ENCODE measurements around the gene GEN1. TPM values are rescaled to one million over a fixed set of nuclear protein-coding genes. Genes with fewer than 3 reads are reported as not detected.
"Not testable (repeated sequence)": the region's sequence is repeated elsewhere in the genome, so short reads cannot be mapped to it uniquely, and the experiment has no call there.

The GEN1 gene
- total RNA-seq, 2 donors from 2014 or later = 3.1 to 3.5 TPM

- intact Hi-C loops (cut with DNase I) = no loop called here
- DNase-seq (ENCODE audit: low spot score) = no peak
Measured at GRCh38 chr2:17816396-17817245, 62.7 kb downstream of the GEN1 start, which contains the start of gene MSGN1. TSS of gene MSGN1 (plus strand) at chr2:17816460. CDS start at chr2:17816519, 59 bp downstream.

- intact Hi-C loops (cut with DNase I) = no loop called here
- no peak for DNase-seq (ENCODE audit: low spot score)
Measured at GRCh38 chr2:17818235-17818815, 64.4 kb downstream of the GEN1 start.

- intact Hi-C loops (cut with DNase I) = no loop called here
- DNase-seq (ENCODE audit: low spot score) = no peak
Measured at GRCh38 chr2:17821080-17821479, 67.1 kb downstream of the GEN1 start.

GRCh38 chr2:17821535-17822444, 67.9 kb downstream of the GEN1 start:
- intact Hi-C loops (cut with DNase I) = no loop called here
- no peak for DNase-seq (ENCODE audit: low spot score)

DNA sequence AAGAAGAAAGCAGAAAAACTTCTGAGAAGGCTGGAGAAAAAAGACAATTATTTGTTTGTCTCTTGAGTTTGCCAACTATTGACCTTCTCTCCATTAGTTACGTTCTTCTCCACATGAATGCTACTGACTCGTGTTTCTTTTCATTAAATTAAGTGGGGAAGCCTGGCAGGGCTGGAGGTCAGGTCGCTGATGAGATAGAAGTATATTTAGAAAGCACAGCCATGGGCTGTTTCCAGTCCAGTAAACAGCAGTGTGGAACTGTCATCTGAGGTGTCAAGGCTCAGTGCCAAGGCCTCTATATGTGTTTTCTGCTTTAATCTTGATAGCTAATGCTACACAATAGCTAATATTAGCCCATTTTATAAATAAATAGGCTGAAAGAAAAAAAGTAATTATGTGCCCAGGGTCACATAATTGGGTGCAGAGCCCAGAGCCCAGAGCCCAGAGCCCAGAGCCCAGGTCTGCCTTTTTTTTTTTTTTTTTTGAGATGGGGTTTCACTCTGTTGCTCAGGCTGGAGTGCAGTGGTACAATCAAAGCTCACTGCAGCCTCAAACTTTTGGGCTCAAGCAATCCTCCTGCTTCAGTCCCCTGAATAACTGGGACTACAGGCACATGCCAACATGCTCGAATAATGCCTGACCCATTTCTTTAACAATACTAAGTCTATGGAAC, 68.6 kb downstream of the GEN1 start:
- no peak for DNase-seq (ENCODE audit: low spot score)
- intact Hi-C loops (cut with DNase I) = no loop called here

- DNase-seq (ENCODE audit: low spot score); intact Hi-C loops (cut with DNase I): not testable (repeated sequence)
Measured at GRCh38 chr2:17823646-17824045, 69.7 kb downstream of the GEN1 start.

- intact Hi-C loops (cut with DNase I) = no loop called here
- no peak for DNase-seq (ENCODE audit: low spot score)
Measured at GRCh38 chr2:17827316-17827715, 73.4 kb downstream of the GEN1 start.

GRCh38 chr2:17827785-17828184, 73.8 kb downstream of the GEN1 start:
- intact Hi-C loops (cut with DNase I) = no loop called here
- DNase-seq (ENCODE audit: low spot score) = no peak

DNA sequence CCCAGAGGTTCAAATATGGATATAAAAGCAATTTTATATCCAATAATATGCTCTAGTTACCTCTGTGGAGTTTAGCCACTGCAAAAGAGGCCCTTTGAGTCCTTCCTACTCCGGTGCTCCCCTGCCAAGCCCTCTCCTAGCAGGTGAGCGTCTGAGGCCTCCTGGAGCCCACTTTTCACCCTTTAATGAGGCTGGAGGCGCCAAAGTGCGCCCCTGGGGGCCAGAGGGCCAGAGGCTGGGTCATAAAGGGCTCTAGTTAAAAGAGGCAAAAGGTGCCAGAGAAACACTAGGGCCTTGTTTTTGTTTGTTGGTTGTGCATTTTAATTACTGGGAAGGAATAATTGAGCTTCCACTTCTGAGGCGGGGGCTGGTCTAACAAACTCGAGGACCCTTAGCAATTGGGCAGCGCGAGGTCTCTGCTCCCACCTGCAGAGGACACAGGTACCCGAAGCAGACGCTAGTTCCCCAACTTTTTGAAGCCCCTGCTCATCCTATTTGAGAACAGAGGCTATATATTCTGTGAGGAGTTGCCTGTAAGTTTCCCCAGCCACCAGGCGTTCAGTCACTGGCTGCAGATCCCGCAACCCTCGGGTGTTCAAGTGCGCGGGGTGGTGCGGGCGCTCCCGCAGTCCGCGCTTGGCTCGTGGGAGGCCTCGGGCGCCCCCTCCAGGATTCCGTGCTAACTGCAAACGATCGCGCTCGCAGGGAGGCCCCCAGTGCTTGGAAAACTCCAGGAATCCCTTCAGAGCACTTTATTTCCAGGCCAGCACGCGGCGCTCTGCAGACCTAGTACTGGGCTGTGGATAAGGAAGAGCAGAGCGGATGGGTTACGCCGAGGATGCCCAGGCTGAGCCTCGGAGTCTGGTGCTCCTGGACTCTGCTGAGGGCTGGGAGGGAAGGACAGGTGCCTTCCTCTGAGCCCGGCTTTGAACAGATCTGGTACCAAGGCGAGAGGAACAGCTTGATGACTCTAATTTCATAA, 76.4 kb downstream of the GEN1 start:
- intact Hi-C loops (cut with DNase I) = no loop called here

GRCh38 chr2:17835516-17835915, 81.6 kb downstream of the GEN1 start:
- intact Hi-C loops (cut with DNase I) = no loop called here
- DNase-seq (ENCODE audit: low spot score) = no peak

More for the DNA sequence above, 76.4 kb downstream of the GEN1 start:
- DNase-seq (ENCODE audit: low spot score) = peak; percentile 85

Other genes with a start within 250 kb of the GEN1 start
- gene RAD51AP2, start 235.7 kb upstream of the GEN1 start, total RNA-seq = not detected
- gene VSNL1, start 213.4 kb upstream of the GEN1 start, total RNA-seq = not detected
- gene SMC6, start 328 bp upstream of the GEN1 start, total RNA-seq = 10 to 100 TPM; 10.5 to 13.8 TPM
- gene MSGN1, start 62.3 kb downstream of the GEN1 start, total RNA-seq = not detected
- gene KCNS3, start 124.5 kb downstream of the GEN1 start, total RNA-seq = 1 to 10 TPM; 3.1 to 7.2 TPM

Measured in posterior vena cava (tissue), 2 donors.